ENCODE data around the gene NSD1.

Gene NSD1

GRCh38 chr5:177133096-177133852, at the start of gene NSD1:
Gene NSD1, plus strand, starts transcription at chr5:177133773. Its CDS starts 1,331 bp downstream, at chr5:177135104.
- in situ Hi-C loops (cut with MboI; ENCODE audit: low sequenced_read_pairs): no loop called here

- in situ Hi-C loops (cut with MboI; ENCODE audit: low sequenced_read_pairs): no loop called here
Measured at GRCh38 chr5:177084175-177084574, 49.4 kb upstream of the NSD1 start.

GRCh38 chr5:177085985-177086653, 47.5 kb upstream of the NSD1 start:
- in situ Hi-C loops (cut with MboI; ENCODE audit: low sequenced_read_pairs): no loop called here

GRCh38 chr5:177086654-177087397, 46.7 kb upstream of the NSD1 start, which contains the start of gene FGFR4:
Gene FGFR4, plus strand, starts transcription at chr5:177086915. Its CDS starts 2,688 bp downstream, at chr5:177089603.
- in situ Hi-C loops (cut with MboI; ENCODE audit: low sequenced_read_pairs): no loop called here

GRCh38 chr5:177087398-177088005, 46.1 kb upstream of the NSD1 start:
- in situ Hi-C loops (cut with MboI; ENCODE audit: low sequenced_read_pairs): no loop called here

- in situ Hi-C loops (cut with MboI; ENCODE audit: low sequenced_read_pairs): no loop called here
Measured at GRCh38 chr5:177089127-177089526, 44.4 kb upstream of the NSD1 start.

GRCh38 chr5:177089825-177090641, 43.5 kb upstream of the NSD1 start:
- in situ Hi-C loops (cut with MboI; ENCODE audit: low sequenced_read_pairs): no loop called here

GRCh38 chr5:177090813-177091212, 42.8 kb upstream of the NSD1 start:
- in situ Hi-C loops (cut with MboI; ENCODE audit: low sequenced_read_pairs): no loop called here

- in situ Hi-C loops (cut with MboI; ENCODE audit: low sequenced_read_pairs): no loop called here
Measured at GRCh38 chr5:177091232-177091631, 42.3 kb upstream of the NSD1 start.

- in situ Hi-C loops (cut with MboI; ENCODE audit: low sequenced_read_pairs): no loop called here
Measured at GRCh38 chr5:177092178-177093081, 41.1 kb upstream of the NSD1 start.

GRCh38 chr5:177093082-177093712, 40.4 kb upstream of the NSD1 start:
- in situ Hi-C loops (cut with MboI; ENCODE audit: low sequenced_read_pairs): no loop called here

- in situ Hi-C loops (cut with MboI; ENCODE audit: low sequenced_read_pairs): no loop called here
Measured at GRCh38 chr5:177093803-177094202, 39.8 kb upstream of the NSD1 start.

GRCh38 chr5:177094224-177095087, 39.1 kb upstream of the NSD1 start:
- in situ Hi-C loops (cut with MboI; ENCODE audit: low sequenced_read_pairs): no loop called here

- in situ Hi-C loops (cut with MboI; ENCODE audit: low sequenced_read_pairs): no loop called here
Measured at GRCh38 chr5:177095088-177095669, 38.4 kb upstream of the NSD1 start.

GRCh38 chr5:177096162-177097015, 37.2 kb upstream of the NSD1 start:
- in situ Hi-C loops (cut with MboI; ENCODE audit: low sequenced_read_pairs): no loop called here

Measured in HL-60/S4 treated with retinoic acid at 250 ng/mL for 4 days and 3 days (cell line).